ENCODE data around the gene KTN1. TPM values are rescaled to one million over a fixed set of nuclear protein-coding genes. Genes with fewer than 3 reads are reported as not detected.
A peak's percentile ranks its signal among the peaks of the same experiment; 100 is the strongest.

The KTN1 gene
- total RNA-seq, 1 donor from 2014 or later: 193 TPM

DNA sequence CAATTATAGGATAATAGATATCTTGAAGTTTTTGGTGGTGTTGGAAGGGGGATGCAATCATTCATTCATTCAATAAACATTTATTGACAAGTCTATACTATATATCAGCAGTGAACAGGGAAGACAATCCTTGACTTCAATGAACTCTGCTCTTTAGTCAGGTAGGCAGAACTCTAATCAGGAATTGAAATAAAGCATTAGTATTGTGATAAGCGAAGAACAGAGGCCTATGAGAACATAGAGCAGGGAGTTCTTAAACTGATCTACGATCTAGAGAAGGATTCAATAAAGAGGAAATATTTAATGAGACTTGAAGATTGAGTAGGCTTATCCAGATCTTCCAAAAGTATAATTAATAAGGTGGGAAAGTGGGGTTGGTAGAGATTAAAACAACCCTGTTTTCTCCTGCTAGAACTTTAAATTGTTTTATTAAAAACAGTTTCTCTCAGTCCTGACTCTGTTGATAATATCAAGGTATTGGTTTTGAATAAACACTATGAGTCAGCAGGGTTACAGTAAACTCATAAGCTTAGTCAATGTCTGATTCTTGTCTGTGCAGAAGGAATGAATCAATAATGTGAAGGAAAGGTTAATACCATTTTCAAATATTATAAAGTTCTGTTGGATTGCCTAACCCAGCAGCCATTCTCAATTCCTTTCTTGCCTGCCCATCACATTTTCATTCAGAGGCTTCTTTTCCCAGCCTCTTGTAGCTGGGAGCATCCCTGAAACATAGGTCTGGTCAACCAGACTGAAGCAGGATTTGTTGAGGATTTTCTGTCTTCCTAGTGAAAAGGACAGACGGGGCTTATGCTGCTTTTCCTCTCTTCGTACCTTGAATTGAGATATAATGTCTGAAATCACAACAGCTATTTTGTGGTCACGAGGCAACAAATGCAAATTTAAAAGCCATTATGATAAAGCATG is 38.9 kb upstream of the KTN1 start:
- H3K36me3 Mint-ChIP-seq (ENCODE audit: low read depth, unreplicated experiment): no peaks in the 10 kb centered on the region
- Histone ChIP-seq H3K9me3 (ENCODE audit: insufficient read depth, low read depth, low read length) (no peaks in the 10 kb centered on the region), H2AFZ (ENCODE audit: low read depth, low read length) (no peak overlapping the region), H3K4me2 (ENCODE audit: low read length) (no peak overlapping the region), H3K4me1 (ENCODE audit: insufficient read depth, low read length) (peaks cover 6% of the 10 kb centered on the region), H4K20me1 (ENCODE audit: insufficient read depth, low read length) (no peaks in the 10 kb centered on the region), H3K27me3 (ENCODE audit: insufficient read depth, low read length) (no peaks in the 10 kb centered on the region), H3K9ac (ENCODE audit: low read length) (no peak overlapping the region), H3K79me2 (ENCODE audit: insufficient read depth, low read length) (no peaks in the 10 kb centered on the region), H3K4me3 (ENCODE audit: insufficient read depth, low read depth, low read length) (no peak overlapping the region), H3K36me3 (ENCODE audit: insufficient read depth, low read length) (no peaks in the 10 kb centered on the region), H3K27ac (ENCODE audit: low read depth, low read length) (no peak overlapping the region)
- H3K27ac Mint-ChIP-seq (ENCODE audit: unreplicated experiment): no peak overlapping the region
- H3K27me3 Mint-ChIP-seq (ENCODE audit: low read depth, unreplicated experiment): no peaks in the 10 kb centered on the region
- no peak for TF ChIP-seq EZH2 (IDR thresholded peaks at IDR 0.05; ENCODE audit: insufficient read depth, low read length)
- TF ChIP-seq, protein P1, sequence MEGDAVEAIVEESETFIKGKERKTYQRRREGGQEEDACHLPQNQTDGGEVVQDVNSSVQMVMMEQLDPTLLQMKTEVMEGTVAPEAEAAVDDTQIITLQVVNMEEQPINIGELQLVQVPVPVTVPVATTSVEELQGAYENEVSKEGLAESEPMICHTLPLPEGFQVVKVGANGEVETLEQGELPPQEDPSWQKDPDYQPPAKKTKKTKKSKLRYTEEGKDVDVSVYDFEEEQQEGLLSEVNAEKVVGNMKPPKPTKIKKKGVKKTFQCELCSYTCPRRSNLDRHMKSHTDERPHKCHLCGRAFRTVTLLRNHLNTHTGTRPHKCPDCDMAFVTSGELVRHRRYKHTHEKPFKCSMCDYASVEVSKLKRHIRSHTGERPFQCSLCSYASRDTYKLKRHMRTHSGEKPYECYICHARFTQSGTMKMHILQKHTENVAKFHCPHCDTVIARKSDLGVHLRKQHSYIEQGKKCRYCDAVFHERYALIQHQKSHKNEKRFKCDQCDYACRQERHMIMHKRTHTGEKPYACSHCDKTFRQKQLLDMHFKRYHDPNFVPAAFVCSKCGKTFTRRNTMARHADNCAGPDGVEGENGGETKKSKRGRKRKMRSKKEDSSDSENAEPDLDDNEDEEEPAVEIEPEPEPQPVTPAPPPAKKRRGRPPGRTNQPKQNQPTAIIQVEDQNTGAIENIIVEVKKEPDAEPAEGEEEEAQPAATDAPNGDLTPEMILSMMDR (IDR thresholded peaks at IDR 0.05; ENCODE audit: insufficient read depth, low read depth, low read length): no peak
- peak; percentile 26 for DNase-seq (ENCODE audit: low read depth)
- H3K4me3 Mint-ChIP-seq (ENCODE audit: unreplicated experiment): no peak overlapping the region
- FAIRE-seq: no peak
- H3K4me1 Mint-ChIP-seq (ENCODE audit: low read depth, unreplicated experiment): peaks cover 20% of the 10 kb centered on the region
- peaks cover 5% of the 10 kb centered on the region for H3K9me3 Mint-ChIP-seq (ENCODE audit: unreplicated experiment)

DNA sequence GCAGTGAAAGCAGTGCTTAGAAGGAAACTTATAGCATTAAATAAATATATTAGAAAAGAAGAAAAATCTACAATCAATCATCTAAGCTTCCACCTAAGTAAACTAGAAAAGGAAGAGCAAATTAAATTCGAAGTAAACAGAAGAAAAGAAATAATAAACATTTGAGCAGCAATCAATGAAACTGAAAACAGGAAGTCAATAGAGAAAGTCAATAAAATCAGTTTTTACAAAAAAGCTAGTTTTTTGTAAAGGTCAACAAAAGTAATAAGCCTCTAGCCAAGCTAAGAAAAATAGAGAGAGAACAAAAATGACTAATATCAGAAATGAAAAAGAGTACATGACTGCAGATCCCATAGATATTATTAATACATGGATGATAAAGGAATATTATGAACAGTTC is 34.2 kb upstream of the KTN1 start:
- H3K36me3 ChIP-seq (ENCODE audit: insufficient read depth, low read length): no peaks in the 10 kb centered on the region
- H3K4me3 ChIP-seq (ENCODE audit: insufficient read depth, low read depth, low read length): no peak overlapping the region
- TF ChIP-seq, protein P1 (IDR thresholded peaks at IDR 0.05; ENCODE audit: insufficient read depth, low read depth, low read length): no peak
- no peak for TF ChIP-seq EZH2 (IDR thresholded peaks at IDR 0.05; ENCODE audit: insufficient read depth, low read length)
- FAIRE-seq (no peak), DNase-seq (ENCODE audit: low read depth) (no peak)
- H4K20me1 ChIP-seq (ENCODE audit: insufficient read depth, low read length): no peaks in the 10 kb centered on the region
- no peaks in the 10 kb centered on the region for H3K27me3 ChIP-seq (ENCODE audit: insufficient read depth, low read length)
- no peak overlapping the region for H3K27ac ChIP-seq (ENCODE audit: low read depth, low read length)
- H3K9me3 Mint-ChIP-seq (ENCODE audit: unreplicated experiment): peaks cover 3% of the 10 kb centered on the region
- H3K9ac ChIP-seq (ENCODE audit: low read length): no peak overlapping the region
- H2AFZ ChIP-seq (ENCODE audit: low read depth, low read length): no peak overlapping the region
- no peaks in the 10 kb centered on the region for H3K9me3 ChIP-seq (ENCODE audit: insufficient read depth, low read depth, low read length)
- peaks cover 19% of the 10 kb centered on the region for H3K4me1 Mint-ChIP-seq (ENCODE audit: low read depth, unreplicated experiment)
- no peak overlapping the region for H3K4me3 Mint-ChIP-seq (ENCODE audit: unreplicated experiment)
- H3K4me2 ChIP-seq (ENCODE audit: low read length): no peak overlapping the region
- H3K4me1 ChIP-seq (ENCODE audit: insufficient read depth, low read length): peaks cover 6% of the 10 kb centered on the region
- no peaks in the 10 kb centered on the region for H3K27me3 Mint-ChIP-seq (ENCODE audit: low read depth, unreplicated experiment)
- H3K27ac Mint-ChIP-seq (ENCODE audit: unreplicated experiment): no peak overlapping the region
- H3K36me3 Mint-ChIP-seq (ENCODE audit: low read depth, unreplicated experiment): no peaks in the 10 kb centered on the region
- H3K79me2 ChIP-seq (ENCODE audit: insufficient read depth, low read length): no peaks in the 10 kb centered on the region
